K562 (cell line): ENCODE results near the gene PRDX6. TPM values are rescaled to one million over a fixed set of nuclear protein-coding genes. Genes with fewer than 3 reads are reported as not detected.

Source experiments
- JUND ChIP-seq, 2 experiments: IDR thresholded peaks; 2 replicates in 1 of 2; 3 replicates in 1 of 2; pipeline ENCODE4 v1.6.1; 2011; ENCODE audit warnings: borderline replicate concordance in 2 of 2, low read depth in 2 of 2, low read length in 2 of 2, improper control_type of control experiment in 1 of 2, missing biosample characterization in 1 of 2, missing genetic modification characterization in 1 of 2, missing genetic modification reagents in 1 of 2
- KLF16 ChIP-seq: IDR thresholded peaks from 2 replicates; pipeline ENCODE4 v1.6.1; 2016; ENCODE audit warnings: antibody characterized with exemption
- POLR2A ChIP-seq: fragments of 450-650 bp; conservative IDR thresholded peaks from 2 replicates; pipeline ENCODE4 v1.6.1; 2016
- RAD51 ChIP-seq: fragments of 450-650 bp; IDR thresholded peaks from 2 replicates; pipeline ENCODE4 v1.7.1; 2016; ENCODE audit warnings: low read depth, mild to moderate bottlenecking, borderline replicate concordance
- SRF ChIP-seq, 2 experiments: fragments of 250-450, 450-650 bp in 1 of 2; sonication (Bioruptor Pico) in 1 of 2; sonication (generic) in 1 of 2; formaldehyde crosslinking; IDR thresholded peaks; 2 replicates each; pipeline versions ENCODE4 v1.5.0 to v1.5.1; 2020 to 2022; ENCODE audit warnings: mild to moderate bottlenecking in 1 of 2, missing genetic modification reagents in 1 of 2
- polyA plus RNA-seq, 8 experiments: library from polyadenylated mRNA; depleted of rRNA in 4 of 8; stranded (reverse) in 5 of 8; unstranded in 3 of 8; fragments of >200 nt; fragmentation: Nextera tagmentation in 2 of 8; fragmentation: Illumina TruSeq in 1 of 8; extraction: Ambion mirVana in 2 of 8; extraction: Trizol in 1 of 8; gene quantifications; 2 replicates each; pipeline versions ENCODE4 v1.2.1 to v1.2.3, GENCODE V29; 2011 to 2014; ENCODE audit warnings: inconsistent platforms in 1 of 8, missing spikeins in 1 of 8
- total RNA-seq, 7 experiments: library from RNA; depleted of rRNA in 6 of 7; stranded (reverse); fragments of >200 nt in 6 of 7; fragmentation: Illumina TruSeq in 2 of 7; extraction: Trizol in 2 of 7; gene quantifications; 2 replicates each; pipeline versions ENCODE4 v1.2.1 to v1.2.3, GENCODE V29; 2011 to 2021; ENCODE audit warnings: low replicate concordance in 1 of 7
- TF ChIP-seq, protein P1 (sequence below): sonication (generic); formaldehyde crosslinking; IDR thresholded peaks from 2 replicates; pipeline ENCODE4 v1.4.0; 2020; ENCODE audit warnings: mild to moderate bottlenecking, missing genetic modification reagents
- TF ChIP-seq, protein P2 (sequence below): fragments of 200-800 bp; sonication (Bioruptor generic); IDR thresholded peaks from 2 replicates; pipeline ENCODE4 v1.6.1; 2017; ENCODE audit warnings: missing genetic modification characterization, missing compliant biosample characterization
- TF ChIP-seq, protein P3 (sequence below), 2 experiments: fragments of 250-450 bp in 1 of 2; fragments of 450-650 bp in 1 of 2; sonication (Bioruptor Pico) in 1 of 2; IDR thresholded peaks; 2 replicates each; pipeline versions ENCODE4 v1.6.1 to v1.8.0; 2016 to 2021; ENCODE audit warnings: mild to moderate bottlenecking in 2 of 2, moderate library complexity in 2 of 2, missing compliant biosample characterization in 1 of 2, missing genetic modification characterization in 1 of 2
- TF ChIP-seq, protein P4 (sequence below), 2 experiments: fragments of 450-650 bp in 1 of 2; sonication (generic) in 1 of 2; formaldehyde crosslinking in 1 of 2; IDR thresholded peaks; 2 replicates each; pipeline versions ENCODE4 v1.7.1 to v1.9.0; 2016 to 2022; ENCODE audit warnings: inconsistent platforms in 1 of 2, mild to moderate bottlenecking in 1 of 2, missing genetic modification reagents in 1 of 2

The PRDX6 gene
- total and polyA plus RNA-seq, 9 of the 15 experiments (the other 6 are each of a cell fraction or from before 2014, with no cell fraction given) = 277 to 1,082 (median 610) TPM

DNA sequence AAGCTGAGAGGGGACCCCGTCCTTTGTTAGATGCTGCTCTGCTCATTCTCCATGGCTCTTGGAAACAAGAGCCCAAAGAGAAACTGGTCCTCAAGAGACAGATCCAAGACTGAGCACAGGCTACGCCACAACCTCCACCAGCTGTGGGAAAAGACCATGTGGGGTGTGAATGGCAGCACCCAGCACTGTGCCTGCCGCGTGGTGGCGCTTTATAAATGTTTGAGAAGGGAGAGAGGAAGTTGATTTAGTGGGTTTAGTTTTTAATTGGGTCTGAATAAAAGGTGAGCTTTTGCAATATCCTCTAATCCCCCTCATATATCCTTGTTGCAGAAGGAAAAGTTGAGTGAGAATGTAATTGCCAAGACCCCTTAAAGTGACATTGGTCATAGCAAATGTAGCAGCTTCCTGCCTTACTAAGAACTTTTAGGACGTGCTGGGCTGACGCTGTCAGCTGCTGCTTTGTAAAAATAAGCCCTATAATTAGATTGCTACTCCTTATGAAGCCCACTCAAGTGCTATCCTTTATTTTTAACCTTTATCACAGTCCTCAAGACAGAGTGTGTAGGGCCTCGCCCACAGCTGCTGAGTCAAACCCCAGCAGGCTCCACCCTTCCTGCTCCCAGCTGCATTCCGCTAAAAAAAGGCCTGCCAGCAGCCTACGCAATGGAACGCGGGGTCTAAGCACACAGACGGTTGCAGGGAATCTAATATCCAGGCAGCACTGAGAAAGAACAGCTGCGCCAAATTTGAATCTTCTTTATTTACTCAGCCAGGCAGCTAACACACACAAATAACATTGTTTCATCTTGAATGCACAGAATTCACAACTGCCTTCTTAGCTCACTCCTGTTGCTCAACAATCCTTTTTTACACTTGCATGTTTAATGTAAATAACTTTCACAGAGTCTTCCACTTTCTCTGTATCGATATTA, 47.4 kb upstream of the PRDX6 start (continued):
- TF ChIP-seq, protein P1, sequence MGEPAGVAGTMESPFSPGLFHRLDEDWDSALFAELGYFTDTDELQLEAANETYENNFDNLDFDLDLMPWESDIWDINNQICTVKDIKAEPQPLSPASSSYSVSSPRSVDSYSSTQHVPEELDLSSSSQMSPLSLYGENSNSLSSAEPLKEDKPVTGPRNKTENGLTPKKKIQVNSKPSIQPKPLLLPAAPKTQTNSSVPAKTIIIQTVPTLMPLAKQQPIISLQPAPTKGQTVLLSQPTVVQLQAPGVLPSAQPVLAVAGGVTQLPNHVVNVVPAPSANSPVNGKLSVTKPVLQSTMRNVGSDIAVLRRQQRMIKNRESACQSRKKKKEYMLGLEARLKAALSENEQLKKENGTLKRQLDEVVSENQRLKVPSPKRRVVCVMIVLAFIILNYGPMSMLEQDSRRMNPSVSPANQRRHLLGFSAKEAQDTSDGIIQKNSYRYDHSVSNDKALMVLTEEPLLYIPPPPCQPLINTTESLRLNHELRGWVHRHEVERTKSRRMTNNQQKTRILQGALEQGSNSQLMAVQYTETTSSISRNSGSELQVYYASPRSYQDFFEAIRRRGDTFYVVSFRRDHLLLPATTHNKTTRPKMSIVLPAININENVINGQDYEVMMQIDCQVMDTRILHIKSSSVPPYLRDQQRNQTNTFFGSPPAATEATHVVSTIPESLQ (CRISPR knock-in tag) = peak; percentile 61; the same call in 1 of the 2 replicates
- TF ChIP-seq, protein P2, sequence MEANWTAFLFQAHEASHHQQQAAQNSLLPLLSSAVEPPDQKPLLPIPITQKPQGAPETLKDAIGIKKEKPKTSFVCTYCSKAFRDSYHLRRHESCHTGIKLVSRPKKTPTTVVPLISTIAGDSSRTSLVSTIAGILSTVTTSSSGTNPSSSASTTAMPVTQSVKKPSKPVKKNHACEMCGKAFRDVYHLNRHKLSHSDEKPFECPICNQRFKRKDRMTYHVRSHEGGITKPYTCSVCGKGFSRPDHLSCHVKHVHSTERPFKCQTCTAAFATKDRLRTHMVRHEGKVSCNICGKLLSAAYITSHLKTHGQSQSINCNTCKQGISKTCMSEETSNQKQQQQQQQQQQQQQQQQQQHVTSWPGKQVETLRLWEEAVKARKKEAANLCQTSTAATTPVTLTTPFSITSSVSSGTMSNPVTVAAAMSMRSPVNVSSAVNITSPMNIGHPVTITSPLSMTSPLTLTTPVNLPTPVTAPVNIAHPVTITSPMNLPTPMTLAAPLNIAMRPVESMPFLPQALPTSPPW (CRISPR knock-in tag) = no peak; the same call in 1 of the 2 replicates
- no peak; the same call in 1 of the 2 replicates for TF ChIP-seq RAD51
- peak; percentile 89 for TF ChIP-seq JUND (IDR thresholded peaks at IDR 0.05; ENCODE audit: borderline replicate concordance, low read depth, low read length)
- peak; percentile 77; the same call in 2 of the 3 replicates for TF ChIP-seq JUND (tag; IDR thresholded peaks at IDR 0.05; ENCODE audit: borderline replicate concordance, low read depth, low read length)
- TF ChIP-seq SRF (CRISPR knock-in tag; IDR thresholded peaks at IDR 0.05) = peak in 1 of 2 experiments; percentile 60; a peak in 1 of 4 replicates
- TF ChIP-seq, protein P3, sequence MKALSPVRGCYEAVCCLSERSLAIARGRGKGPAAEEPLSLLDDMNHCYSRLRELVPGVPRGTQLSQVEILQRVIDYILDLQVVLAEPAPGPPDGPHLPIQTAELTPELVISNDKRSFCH (CRISPR knock-in tag; IDR thresholded peaks at IDR 0.05) = no peak
- TF ChIP-seq, protein P3 (tag; IDR thresholded peaks at IDR 0.05) = peak; percentile 79; the same call in 1 of the 2 replicates
- TF ChIP-seq KLF16 = peak; percentile 73; the same call in 1 of the 2 replicates
- TF ChIP-seq, protein P4, sequence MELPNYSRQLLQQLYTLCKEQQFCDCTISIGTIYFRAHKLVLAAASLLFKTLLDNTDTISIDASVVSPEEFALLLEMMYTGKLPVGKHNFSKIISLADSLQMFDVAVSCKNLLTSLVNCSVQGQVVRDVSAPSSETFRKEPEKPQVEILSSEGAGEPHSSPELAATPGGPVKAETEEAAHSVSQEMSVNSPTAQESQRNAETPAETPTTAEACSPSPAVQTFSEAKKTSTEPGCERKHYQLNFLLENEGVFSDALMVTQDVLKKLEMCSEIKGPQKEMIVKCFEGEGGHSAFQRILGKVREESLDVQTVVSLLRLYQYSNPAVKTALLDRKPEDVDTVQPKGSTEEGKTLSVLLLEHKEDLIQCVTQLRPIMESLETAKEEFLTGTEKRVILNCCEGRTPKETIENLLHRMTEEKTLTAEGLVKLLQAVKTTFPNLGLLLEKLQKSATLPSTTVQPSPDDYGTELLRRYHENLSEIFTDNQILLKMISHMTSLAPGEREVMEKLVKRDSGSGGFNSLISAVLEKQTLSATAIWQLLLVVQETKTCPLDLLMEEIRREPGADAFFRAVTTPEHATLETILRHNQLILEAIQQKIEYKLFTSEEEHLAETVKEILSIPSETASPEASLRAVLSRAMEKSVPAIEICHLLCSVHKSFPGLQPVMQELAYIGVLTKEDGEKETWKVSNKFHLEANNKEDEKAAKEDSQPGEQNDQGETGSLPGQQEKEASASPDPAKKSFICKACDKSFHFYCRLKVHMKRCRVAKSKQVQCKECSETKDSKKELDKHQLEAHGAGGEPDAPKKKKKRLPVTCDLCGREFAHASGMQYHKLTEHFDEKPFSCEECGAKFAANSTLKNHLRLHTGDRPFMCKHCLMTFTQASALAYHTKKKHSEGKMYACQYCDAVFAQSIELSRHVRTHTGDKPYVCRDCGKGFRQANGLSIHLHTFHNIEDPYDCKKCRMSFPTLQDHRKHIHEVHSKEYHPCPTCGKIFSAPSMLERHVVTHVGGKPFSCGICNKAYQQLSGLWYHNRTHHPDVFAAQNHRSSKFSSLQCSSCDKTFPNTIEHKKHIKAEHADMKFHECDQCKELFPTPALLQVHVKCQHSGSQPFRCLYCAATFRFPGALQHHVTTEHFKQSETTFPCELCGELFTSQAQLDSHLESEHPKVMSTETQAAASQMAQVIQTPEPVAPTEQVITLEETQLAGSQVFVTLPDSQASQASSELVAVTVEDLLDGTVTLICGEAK (IDR thresholded peaks at IDR 0.05) = peak; percentile 12; the same call in 1 of the 2 replicates
- TF ChIP-seq, protein P4 (CRISPR knock-in tag; IDR thresholded peaks at IDR 0.05) = no peak
- TF ChIP-seq POLR2A = peak; percentile 58
